Activated T-helper 17 cell treated with anti-CD3 and anti-CD28 coated beads, Interleukin-2, amount 50 U/mL, for 72 hours (primary cell): ENCODE data around the gene SSBP4. TPM values are rescaled to one million over a fixed set of nuclear protein-coding genes. Genes with fewer than 3 reads are reported as not detected.
A peak's percentile ranks its signal among the peaks of the same experiment; 100 is the strongest.

Experiments
- ATAC-seq: fragments of 150-1000 bp; cut with Tn5 transposase; replicated peaks from 2 replicates; pipeline ENCODE4 v1.10.0; 2021; ENCODE audit warnings: mild to moderate bottlenecking, moderate library complexity
- H3K27ac Mint-ChIP-seq: one replicate; pipeline ENCODE4 v1.8.0; 2022; ENCODE audit warnings: mixed read lengths
- H3K27me3 Mint-ChIP-seq: one replicate; pipeline ENCODE4 v1.8.0; 2022; ENCODE audit warnings: mixed read lengths
- H3K36me3 Mint-ChIP-seq: one replicate; pipeline ENCODE4 v1.8.0; 2022; ENCODE audit warnings: low read depth, mild to moderate bottlenecking, mixed read lengths
- H3K4me1 Mint-ChIP-seq: one replicate; pipeline ENCODE4 v1.8.0; 2022; ENCODE audit warnings: mixed read lengths
- H3K4me3 Mint-ChIP-seq: one replicate; pipeline ENCODE4 v1.8.0; 2022; ENCODE audit warnings: mild to moderate bottlenecking, mixed read lengths
- H3K9me3 Mint-ChIP-seq: one replicate; pipeline ENCODE4 v1.8.0; 2022; ENCODE audit warnings: mixed read lengths
- total RNA-seq, 2 donors: library from RNA; stranded (reverse); gene quantifications; one replicate each; pipeline ENCODE4 v1.2.3, GENCODE V29; 2022

The SSBP4 gene
- total RNA-seq, 2 donors from 2014 or later = 73.8 to 169 TPM

GRCh38 chr19:18478545-18479311, 59.5 kb downstream of the SSBP4 start:
- Mint-ChIP-seq H3K27me3 (no peaks in the 10 kb centered on the region), H3K4me1 (peaks cover 72% of the 10 kb centered on the region), H3K27ac (peak overlapping the region; percentile 99), H3K36me3 (peaks cover 14% of the 10 kb centered on the region), H3K4me3 (peak overlapping the region; percentile 94), H3K9me3 (no peaks in the 10 kb centered on the region)
- peak; percentile 83 for ATAC-seq

- no peaks in the 10 kb centered on the region for H3K9me3 Mint-ChIP-seq
- peaks cover 69% of the 10 kb centered on the region for H3K4me1 Mint-ChIP-seq
- peaks cover 14% of the 10 kb centered on the region for H3K36me3 Mint-ChIP-seq
- no peak for ATAC-seq
- H3K4me3 Mint-ChIP-seq = peak overlapping the region; percentile 94
- H3K27ac Mint-ChIP-seq = peak overlapping the region; percentile 99
- H3K27me3 Mint-ChIP-seq = no peaks in the 10 kb centered on the region
Measured at GRCh38 chr19:18480006-18480691, 61.0 kb downstream of the SSBP4 start.

- Mint-ChIP-seq H3K4me1 (peaks cover 63% of the 10 kb centered on the region), H3K27me3 (no peaks in the 10 kb centered on the region), H3K36me3 (peaks cover 14% of the 10 kb centered on the region), H3K4me3 (peak overlapping the region; percentile 94), H3K9me3 (no peaks in the 10 kb centered on the region), H3K27ac (peak overlapping the region; percentile 91)
- peak; percentile 65 for ATAC-seq
Measured at GRCh38 chr19:18481505-18482222, 62.5 kb downstream of the SSBP4 start.

GRCh38 chr19:18483119-18483890, 64.1 kb downstream of the SSBP4 start:
- peak overlapping the region; percentile 94 for H3K4me3 Mint-ChIP-seq

More at GRCh38 chr19:18483119-18483890, 64.1 kb downstream of the SSBP4 start:
- Mint-ChIP-seq H3K4me1 (peaks cover 64% of the 10 kb centered on the region), H3K36me3 (peaks cover 14% of the 10 kb centered on the region), H3K27me3 (no peaks in the 10 kb centered on the region), H3K9me3 (no peaks in the 10 kb centered on the region), H3K27ac (peak overlapping the region; percentile 91)
- no peak for ATAC-seq

Other genes with a start within 250 kb of the SSBP4 start
- gene IFI30, start 245.6 kb upstream of the SSBP4 start, total RNA-seq = 10 to 100 TPM; 51.7 to 81.1 TPM
- gene MPV17L2, start 226.2 kb upstream of the SSBP4 start, total RNA-seq = 10 to 100 TPM in 1 of 2 donors, 1 to 10 TPM in 1; 4.2 to 12.0 TPM
- 1 to 10 TPM; 7.2 to 9.5 TPM for gene RAB3A, start 215.4 kb upstream of the SSBP4 start, total RNA-seq
- gene PDE4C, start 193.0 kb upstream of the SSBP4 start, total RNA-seq = 1 to 10 TPM in 1 of 2 donors, under 1 TPM in 1; 0.95 to 1.4 TPM
- 1 to 10 TPM; 1.1 to 1.3 TPM for gene IQCN, start 144.9 kb upstream of the SSBP4 start, total RNA-seq
- 100 to 1,000 TPM; 177 to 324 TPM for gene JUND, start 137.8 kb upstream of the SSBP4 start, total RNA-seq
- 100 to 1,000 TPM; 176 to 252 TPM for gene LSM4, start 96.3 kb upstream of the SSBP4 start, total RNA-seq
- 10 to 100 TPM; 38.9 to 46.0 TPM for gene PGPEP1, start 78.8 kb upstream of the SSBP4 start, total RNA-seq
- gene GDF15, start 33.2 kb upstream of the SSBP4 start, total RNA-seq = under 1 TPM; 0.45 to 0.50 TPM
- not detected for gene LRRC25, start 21.8 kb upstream of the SSBP4 start, total RNA-seq
- gene ISYNA1, start 18.7 kb downstream of the SSBP4 start, total RNA-seq = 10 to 100 TPM; 15.9 to 22.0 TPM
- gene ELL, start 102.7 kb downstream of the SSBP4 start, total RNA-seq = 10 to 100 TPM; 23.7 to 41.8 TPM
- gene FKBP8, start 124.2 kb downstream of the SSBP4 start, total RNA-seq = 100 to 1,000 TPM; 222 to 320 TPM
- 100 to 1,000 TPM; 116 to 118 TPM for gene KXD1, start 138.5 kb downstream of the SSBP4 start, total RNA-seq
- gene UBA52, start 152.5 kb downstream of the SSBP4 start, total RNA-seq = 1,000 to 10,000 TPM; 1,569 to 1,681 TPM
- gene REX1BD, start 169.4 kb downstream of the SSBP4 start, total RNA-seq = 10 to 100 TPM; 36.3 to 46.6 TPM
- not detected for gene CRLF1, start 187.4 kb downstream of the SSBP4 start, total RNA-seq
- gene TMEM59L, start 193.5 kb downstream of the SSBP4 start, total RNA-seq = under 1 TPM in 1 of 2 donors, not detected in 1; 0.48 TPM
- gene KLHL26, start 217.6 kb downstream of the SSBP4 start, total RNA-seq = 10 to 100 TPM; 10.6 to 11.4 TPM